H9 (cell line): ENCODE measurements around the gene SLC34A1. TPM values are rescaled to one million over a fixed set of nuclear protein-coding genes. Genes with fewer than 3 reads are reported as not detected.

Experiments used
- DNase-seq: peaks from one replicate; pipeline ENCODE4 v3.0.0-alpha.2; 2017
- H2AFZ ChIP-seq: one replicate; pipeline ENCODE4 v1.6.1; 2013; ENCODE audit warnings: mild to moderate bottlenecking, low read length, control low read depth, moderate library complexity
- H2AK5ac ChIP-seq: 2 replicates; pipeline ENCODE4 v1.6.1; 2013; ENCODE audit warnings: low read length, control low read depth, mixed read lengths; ENCODE audit not compliant: insufficient read length
- H2BK120ac ChIP-seq: one replicate; pipeline ENCODE4 v1.6.1; 2013; ENCODE audit warnings: low read depth, mild to moderate bottlenecking, low read length, control low read depth, inconsistent platforms; ENCODE audit not compliant: poor library complexity, severe bottlenecking
- H2BK12ac ChIP-seq: 2 replicates; pipeline ENCODE4 v1.6.1; 2013; ENCODE audit warnings: low read length, control low read depth, mixed read lengths, low read depth; ENCODE audit not compliant: insufficient read length
- H2BK15ac ChIP-seq: 2 replicates; pipeline ENCODE4 v1.6.1; 2013; ENCODE audit warnings: low read depth, low read length, control low read depth
- H2BK20ac ChIP-seq: one replicate; pipeline ENCODE4 v1.6.1; 2013; ENCODE audit warnings: low read depth, mild to moderate bottlenecking, low read length, control low read depth, inconsistent platforms; ENCODE audit not compliant: poor library complexity, severe bottlenecking
- H2BK5ac ChIP-seq: 2 replicates; pipeline ENCODE4 v1.6.1; 2013; ENCODE audit warnings: low read length, control low read depth, mixed read lengths; ENCODE audit not compliant: insufficient read length
- H3K14ac ChIP-seq: 2 replicates; pipeline ENCODE4 v1.6.1; 2013; ENCODE audit warnings: low read length, control low read depth; ENCODE audit not compliant: insufficient read depth
- H3K18ac ChIP-seq: 2 replicates; pipeline ENCODE4 v1.6.1; 2013; ENCODE audit warnings: low read depth, mild to moderate bottlenecking, mixed read lengths, low read length, control low read depth; ENCODE audit not compliant: insufficient read length
- H3K23ac ChIP-seq: 2 replicates; pipeline ENCODE4 v1.6.1; 2013; ENCODE audit warnings: low read length, control low read depth, mixed read lengths, low read depth; ENCODE audit not compliant: insufficient read length
- H3K23me2 ChIP-seq: 2 replicates; pipeline ENCODE4 v1.6.1; 2013; ENCODE audit warnings: low read depth, mild to moderate bottlenecking, mixed read lengths, low read length, control low read depth; ENCODE audit not compliant: insufficient read length, poor library complexity, severe bottlenecking
- H3K27ac ChIP-seq: 2 replicates; pipeline ENCODE4 v1.5.1; 2013; ENCODE audit warnings: low read length, control low read depth, mixed read lengths, low read depth; ENCODE audit not compliant: insufficient read length
- H3K27me3 ChIP-seq: 2 replicates; pipeline ENCODE4 v1.6.1; 2013; ENCODE audit warnings: low read length, control low read depth, inconsistent platforms; ENCODE audit not compliant: insufficient read depth
- H3K4ac ChIP-seq: 2 replicates; pipeline ENCODE4 v1.6.1; 2013; ENCODE audit warnings: low read depth, mild to moderate bottlenecking, control low read depth, inconsistent platforms, low read length, moderate library complexity
- H3K4me1 ChIP-seq: 2 replicates; pipeline ENCODE4 v1.6.1; 2013; ENCODE audit warnings: low read length, control low read depth, inconsistent platforms; ENCODE audit not compliant: insufficient read depth
- H3K4me2 ChIP-seq: 2 replicates; pipeline ENCODE4 v1.6.1; 2013; ENCODE audit warnings: low read length, control low read depth, mixed read lengths; ENCODE audit not compliant: insufficient read length, insufficient read depth
- H3K56ac ChIP-seq: 2 replicates; pipeline ENCODE4 v1.6.1; 2013; ENCODE audit warnings: low read depth, mild to moderate bottlenecking, mixed read lengths, low read length, control low read depth; ENCODE audit not compliant: insufficient read length
- H3K79me1 ChIP-seq: 2 replicates; pipeline ENCODE4 v1.6.1; 2013; ENCODE audit warnings: low read depth, mild to moderate bottlenecking, moderate library complexity, low read length, control low read depth, inconsistent platforms; ENCODE audit not compliant: insufficient read depth, poor library complexity, severe bottlenecking
- H3K79me2 ChIP-seq: 2 replicates; pipeline ENCODE4 v1.6.1; 2013; ENCODE audit warnings: low read length, control low read depth, inconsistent platforms; ENCODE audit not compliant: insufficient read depth
- H3K9ac ChIP-seq: 2 replicates; pipeline ENCODE4 v1.6.1; 2013; ENCODE audit warnings: low read length, control low read depth, mixed read lengths; ENCODE audit not compliant: insufficient read length; ENCODE audit errors: extremely low read depth
- H3K9me3 ChIP-seq: one replicate; pipeline ENCODE4 v1.6.1; 2013; ENCODE audit warnings: low read depth, low read length, inconsistent platforms; ENCODE audit not compliant: control insufficient read depth
- H3T11ph ChIP-seq: one replicate; pipeline ENCODE4 v1.6.1; 2013; ENCODE audit warnings: mild to moderate bottlenecking, low read length, control low read depth, inconsistent platforms
- H4K20me1 ChIP-seq: one replicate; pipeline ENCODE4 v1.6.1; 2013; ENCODE audit not compliant: control insufficient read depth, insufficient read length, insufficient read depth
- H4K5ac ChIP-seq: 2 replicates; pipeline ENCODE4 v1.6.1; 2013; ENCODE audit warnings: low read depth, mild to moderate bottlenecking, mixed read lengths, low read length, control low read depth; ENCODE audit not compliant: insufficient read length
- H4K8ac ChIP-seq: replicated peaks from 2 replicates; pipeline ENCODE4 v1.6.1; 2013; ENCODE audit warnings: low read length, control low read depth, mixed read lengths, low read depth; ENCODE audit not compliant: insufficient read length
- H4K91ac ChIP-seq: 2 replicates; pipeline ENCODE4 v1.6.1; 2013; ENCODE audit warnings: low read depth, mild to moderate bottlenecking, moderate library complexity, mixed read lengths, low read length, control low read depth; ENCODE audit not compliant: insufficient read length
- H3K27ac Mint-ChIP-seq, 3 experiments: 2 replicates in 2 of 3; 3 replicates in 1 of 3; pipeline ENCODE4 v1.8.0; 2020 to 2021; ENCODE audit warnings: mixed read lengths in 3 of 3, mild to moderate bottlenecking in 1 of 3, moderate library complexity in 1 of 3
- H3K27me3 Mint-ChIP-seq: 2 replicates; pipeline ENCODE4 v1.8.0; 2021; ENCODE audit warnings: low read depth, mild to moderate bottlenecking, moderate library complexity, mixed read lengths
- H3K36me3 Mint-ChIP-seq, 3 experiments: 2 replicates in 2 of 3; 3 replicates in 1 of 3; pipeline ENCODE4 v1.8.0; 2020 to 2021; ENCODE audit warnings: low read depth in 3 of 3, mixed read lengths in 3 of 3; ENCODE audit not compliant: insufficient read depth in 1 of 3
- H3K4me1 Mint-ChIP-seq, 2 experiments: 2 replicates each; pipeline ENCODE4 v1.8.0; 2020; ENCODE audit warnings: mixed read lengths in 2 of 2
- H3K4me3 Mint-ChIP-seq, 2 experiments: 2 replicates in 1 of 2; 3 replicates in 1 of 2; pipeline ENCODE4 v1.8.0; 2020 to 2021; ENCODE audit warnings: mild to moderate bottlenecking in 2 of 2, mixed read lengths in 2 of 2, moderate library complexity in 1 of 2
- H3K9me3 Mint-ChIP-seq, 2 experiments: 2 replicates in 1 of 2; 3 replicates in 1 of 2; pipeline ENCODE4 v1.8.0; 2020; ENCODE audit warnings: mild to moderate bottlenecking in 2 of 2, mixed read lengths in 2 of 2, moderate library complexity in 1 of 2
- WGBS: extraction: QIAGEN DNeasy Blood & Tissue Kit; methylation state at CpG from one replicate; pipeline ENCODE4 v1.1.7; 2013; ENCODE audit warnings: missing lambda C conversion rate, low lambda C conversion rate, mixed read lengths; ENCODE audit not compliant: insufficient read length; ENCODE audit errors: extremely low coverage; 5-methylcytosine and 5-hydroxymethylcytosine counted together
- total RNA-seq: library from RNA; stranded (reverse); gene quantifications from 2 replicates; pipeline ENCODE4 v1.2.1, GENCODE V29; 2021
- TF ChIP-seq, protein P1 (sequence below): fragments of 200-600 bp; sonication (generic); conservative IDR thresholded peaks from 3 replicates; pipeline ENCODE4 v1.8.0; 2021; ENCODE audit warnings: antibody characterized with exemption, mild to moderate bottlenecking

SLC34A1 gene
- total RNA-seq, 1 experiment from 2014 or later, result not detected

DNA sequence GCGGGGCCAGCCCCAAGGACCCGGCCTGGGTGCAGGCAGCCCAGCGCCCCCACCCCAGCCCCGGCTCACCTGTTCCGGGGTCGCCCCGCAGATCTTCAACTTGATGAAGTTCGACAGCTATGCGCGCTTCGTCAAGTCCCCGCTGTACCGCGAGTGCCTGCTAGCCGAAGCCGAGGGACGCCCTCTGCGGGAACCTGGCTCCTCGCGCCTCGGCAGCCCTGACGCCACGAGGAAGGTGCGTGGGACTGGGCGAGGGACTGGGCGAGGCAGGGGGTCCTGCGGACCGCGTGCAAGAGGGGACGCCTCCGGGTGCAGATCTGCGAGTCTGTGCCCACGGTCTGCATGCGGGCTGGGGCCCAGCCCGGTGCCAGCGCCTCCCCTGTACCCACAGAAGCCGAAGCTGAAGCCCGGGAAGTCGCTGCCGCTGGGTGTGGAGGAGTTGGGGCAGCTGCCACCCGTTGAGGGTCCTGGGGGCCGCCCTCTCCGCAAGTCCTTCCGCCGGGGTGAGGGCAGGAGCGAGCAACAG is 16.8 kb upstream of the SLC34A1 start:
- no CpG with 5 or more reads among the region's 46 CpGs for WGBS

More for the DNA sequence above, 16.8 kb upstream of the SLC34A1 start:
- Histone ChIP-seq H2BK15ac (no peak overlapping the region), H2BK120ac (no peak overlapping the region), H3K14ac (peak overlapping the region; percentile 0), H2BK20ac (no peak overlapping the region), H4K91ac (no peak overlapping the region), H2AK5ac (no peak overlapping the region), H3K9ac (no peak overlapping the region), H3K4me1 (peaks cover 11% of the 10 kb centered on the region; the same call in 1 of the 2 replicates), H3K79me1 (no peaks in the 10 kb centered on the region), H3K56ac (no peak overlapping the region), H2BK5ac (no peak overlapping the region), H2BK12ac (no peak overlapping the region), H3K23ac (no peak overlapping the region), H4K20me1 (no peaks in the 10 kb centered on the region), H3K4me2 (peak overlapping the region; percentile 46), H3K27ac (no peak overlapping the region), H3K9me3 (no peaks in the 10 kb centered on the region), H3T11ph (no peak overlapping the region), H3K23me2 (peaks cover 13% of the 10 kb centered on the region), H3K18ac (no peak overlapping the region), H3K79me2 (no peaks in the 10 kb centered on the region), H3K4ac (no peak overlapping the region), H4K8ac (no peak overlapping the region), H3K27me3 (no peaks in the 10 kb centered on the region; the same call in 1 of the 2 replicates), H4K5ac (no peak overlapping the region), H2AFZ (no peak overlapping the region)
- H3K27me3 Mint-ChIP-seq, result peaks cover 30% of the 10 kb centered on the region
- peaks cover 8 to 15% (median 8%) of the 10 kb centered on the region in 3 experiments for H3K36me3 Mint-ChIP-seq
- DNase-seq, result no peak
- H3K27ac Mint-ChIP-seq, result no peak overlapping the region
- peak overlapping the region; percentile 76 to 90 for H3K4me3 Mint-ChIP-seq
- H3K4me1 Mint-ChIP-seq, result peaks cover 37 to 62% of the 10 kb centered on the region in 2 experiments
- TF ChIP-seq, protein P1, sequence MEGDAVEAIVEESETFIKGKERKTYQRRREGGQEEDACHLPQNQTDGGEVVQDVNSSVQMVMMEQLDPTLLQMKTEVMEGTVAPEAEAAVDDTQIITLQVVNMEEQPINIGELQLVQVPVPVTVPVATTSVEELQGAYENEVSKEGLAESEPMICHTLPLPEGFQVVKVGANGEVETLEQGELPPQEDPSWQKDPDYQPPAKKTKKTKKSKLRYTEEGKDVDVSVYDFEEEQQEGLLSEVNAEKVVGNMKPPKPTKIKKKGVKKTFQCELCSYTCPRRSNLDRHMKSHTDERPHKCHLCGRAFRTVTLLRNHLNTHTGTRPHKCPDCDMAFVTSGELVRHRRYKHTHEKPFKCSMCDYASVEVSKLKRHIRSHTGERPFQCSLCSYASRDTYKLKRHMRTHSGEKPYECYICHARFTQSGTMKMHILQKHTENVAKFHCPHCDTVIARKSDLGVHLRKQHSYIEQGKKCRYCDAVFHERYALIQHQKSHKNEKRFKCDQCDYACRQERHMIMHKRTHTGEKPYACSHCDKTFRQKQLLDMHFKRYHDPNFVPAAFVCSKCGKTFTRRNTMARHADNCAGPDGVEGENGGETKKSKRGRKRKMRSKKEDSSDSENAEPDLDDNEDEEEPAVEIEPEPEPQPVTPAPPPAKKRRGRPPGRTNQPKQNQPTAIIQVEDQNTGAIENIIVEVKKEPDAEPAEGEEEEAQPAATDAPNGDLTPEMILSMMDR, result peak; percentile 14; the same call in 1 of the 3 replicates
- H3K9me3 Mint-ChIP-seq, result no peaks in the 10 kb centered on the region; a peak in 1 of 5 replicates
